Measurements from ENCODE around the gene C9orf85.

- peak in 1 of 3 donors; percentile 5 for TF ChIP-seq POLR2AphosphoS5 (IDR thresholded peaks at IDR 0.05)
- TF ChIP-seq CTCF (IDR thresholded peaks at IDR 0.05) = no peak
- TF ChIP-seq EP300 (IDR thresholded peaks at IDR 0.05) = no peak
These were observed 76.3 kb downstream of the C9orf85 start for GRCh38 chr9:71987471-71988371.

Measured in stomach (tissue), 4 donors.